BE2C (cell line): ENCODE results near the gene FOLR3.

ENCODE experiments used
- DNase-seq: peaks from one replicate; pipeline ENCODE4 v3.0.0-alpha.2; 2020
- H3K27me3 ChIP-seq: fragments of 250-450 bp; sonication (Bioruptor Pico); 2 replicates; pipeline ENCODE4 v1.5.1; 2020; ENCODE audit warnings: mild to moderate bottlenecking
- H3K36me3 ChIP-seq: fragments of 250-450 bp; sonication (Bioruptor Pico); 2 replicates; pipeline ENCODE4 v1.5.1; 2020; ENCODE audit warnings: mild to moderate bottlenecking
- H3K4me1 ChIP-seq: fragments of 250-450 bp; sonication (Bioruptor Pico); 2 replicates; pipeline ENCODE4 v1.5.1; 2020
- H3K4me3 ChIP-seq: 2 replicates; pipeline ENCODE4 v1.5.1; 2011; ENCODE audit warnings: low read depth, low read length
- H3K9me3 ChIP-seq: fragments of 250-450 bp; sonication (Bioruptor Pico); 2 replicates; pipeline ENCODE4 v1.5.1; 2020
- CTCF ChIP-seq: IDR thresholded peaks from 2 replicates; pipeline ENCODE4 v1.5.1; 2012; ENCODE audit warnings: mild to moderate bottlenecking, low read depth, low read length

FOLR3 gene

DNA sequence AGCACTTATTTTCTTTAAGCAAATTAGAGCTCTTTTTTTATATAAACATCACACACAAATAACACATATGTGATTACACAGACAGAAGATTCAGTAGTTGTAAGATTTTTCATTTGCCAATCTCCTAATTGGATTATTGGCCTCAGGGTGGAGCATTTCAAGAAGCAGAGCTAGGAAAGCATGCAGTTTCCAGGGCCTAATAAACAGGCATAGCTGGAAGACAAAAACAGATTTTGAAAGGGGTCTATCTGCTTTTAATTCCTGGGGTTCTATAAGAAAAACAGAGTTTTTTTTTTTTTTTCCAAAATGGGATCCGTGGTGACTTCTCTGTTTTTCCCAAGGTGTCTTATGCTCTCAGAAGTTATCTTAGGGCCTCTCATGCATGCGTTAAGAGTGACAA is 7.6 kb upstream of the FOLR3 start:
- no peak for DNase-seq
- H3K27me3 ChIP-seq = no peaks in the 10 kb centered on the region; the same call in 1 of the 2 replicates
- H3K4me3 ChIP-seq = no peak overlapping the region
- no peaks in the 10 kb centered on the region for H3K36me3 ChIP-seq
- TF ChIP-seq CTCF = no peak
- H3K9me3 ChIP-seq = no peaks in the 10 kb centered on the region
- no peaks in the 10 kb centered on the region for H3K4me1 ChIP-seq

DNA sequence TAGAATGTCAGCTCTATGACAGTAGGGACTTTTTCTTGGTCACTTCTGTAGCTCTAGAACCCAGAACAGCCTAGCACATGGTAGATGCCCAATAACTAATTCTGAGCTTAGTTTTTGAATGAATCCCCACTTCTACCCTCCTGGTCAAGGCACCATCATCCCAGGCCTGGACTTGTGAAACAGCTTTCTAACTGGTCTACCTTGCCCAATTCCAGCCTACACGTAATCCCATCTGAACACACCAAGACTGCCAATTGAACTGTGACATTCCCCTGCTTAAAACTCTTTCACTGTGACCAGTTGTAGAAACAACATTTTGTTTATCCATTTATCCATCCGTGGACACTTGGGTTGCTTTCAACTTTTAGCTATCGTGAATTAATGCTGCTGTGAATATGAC is 6.1 kb upstream of the FOLR3 start:
- no peak for TF ChIP-seq CTCF
- H3K9me3 ChIP-seq = no peaks in the 10 kb centered on the region

GRCh38 chr11:72132646-72133045 is 2.9 kb upstream of the FOLR3 start:
- H3K36me3 ChIP-seq = no peaks in the 10 kb centered on the region
- no peaks in the 10 kb centered on the region for H3K9me3 ChIP-seq
- H3K27me3 ChIP-seq = no peaks in the 10 kb centered on the region; the same call in 1 of the 2 replicates
- H3K4me1 ChIP-seq = no peaks in the 10 kb centered on the region
- no peak for TF ChIP-seq CTCF
- H3K4me3 ChIP-seq = no peak overlapping the region
- no peak for DNase-seq

More for the DNA sequence above, 6.1 kb upstream of the FOLR3 start:
- no peaks in the 10 kb centered on the region; the same call in 1 of the 2 replicates for H3K27me3 ChIP-seq
- H3K36me3 ChIP-seq = no peaks in the 10 kb centered on the region
- H3K4me3 ChIP-seq = no peak overlapping the region
- H3K4me1 ChIP-seq = no peaks in the 10 kb centered on the region
- no peak for DNase-seq

DNA sequence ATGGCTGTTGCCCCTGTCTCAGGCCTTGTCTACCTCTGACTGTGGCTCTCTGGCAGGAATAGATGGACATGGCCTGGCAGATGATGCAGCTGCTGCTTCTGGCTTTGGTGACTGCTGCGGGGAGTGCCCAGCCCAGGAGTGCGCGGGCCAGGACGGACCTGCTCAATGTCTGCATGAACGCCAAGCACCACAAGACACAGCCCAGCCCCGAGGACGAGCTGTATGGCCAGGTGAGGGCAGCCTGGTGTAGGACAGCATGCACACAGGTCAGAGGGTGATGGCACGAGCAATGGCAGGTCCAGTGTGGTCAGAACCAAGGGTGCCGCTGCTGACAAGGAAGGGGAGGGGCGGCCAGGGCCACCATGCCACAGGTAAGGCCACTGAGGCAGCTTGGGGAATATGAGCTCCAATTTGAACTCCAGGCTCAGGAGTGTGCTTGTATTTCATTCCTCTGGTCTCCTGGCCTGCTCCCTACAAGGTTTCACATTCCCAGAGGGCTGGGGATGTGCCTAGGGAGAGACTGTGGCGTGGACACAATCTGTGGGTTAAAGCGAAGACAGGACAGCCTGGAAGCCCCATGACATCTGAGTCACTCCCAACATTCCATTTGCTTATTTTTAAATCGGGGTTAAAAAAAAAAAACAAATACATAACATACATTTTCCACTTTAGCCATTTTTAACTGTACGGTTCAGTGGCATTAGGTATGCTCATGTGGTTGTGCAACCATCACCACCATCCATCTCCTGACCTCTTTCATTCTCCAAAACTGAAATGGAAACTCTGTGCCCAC is 562 bp downstream of the FOLR3 start:
- Histone ChIP-seq H3K36me3 (no peaks in the 10 kb centered on the region), H3K4me3 (no peak overlapping the region), H3K27me3 (no peaks in the 10 kb centered on the region; the same call in 1 of the 2 replicates), H3K4me1 (no peaks in the 10 kb centered on the region), H3K9me3 (no peaks in the 10 kb centered on the region)
- DNase-seq = no peak
- no peak for TF ChIP-seq CTCF

DNA sequence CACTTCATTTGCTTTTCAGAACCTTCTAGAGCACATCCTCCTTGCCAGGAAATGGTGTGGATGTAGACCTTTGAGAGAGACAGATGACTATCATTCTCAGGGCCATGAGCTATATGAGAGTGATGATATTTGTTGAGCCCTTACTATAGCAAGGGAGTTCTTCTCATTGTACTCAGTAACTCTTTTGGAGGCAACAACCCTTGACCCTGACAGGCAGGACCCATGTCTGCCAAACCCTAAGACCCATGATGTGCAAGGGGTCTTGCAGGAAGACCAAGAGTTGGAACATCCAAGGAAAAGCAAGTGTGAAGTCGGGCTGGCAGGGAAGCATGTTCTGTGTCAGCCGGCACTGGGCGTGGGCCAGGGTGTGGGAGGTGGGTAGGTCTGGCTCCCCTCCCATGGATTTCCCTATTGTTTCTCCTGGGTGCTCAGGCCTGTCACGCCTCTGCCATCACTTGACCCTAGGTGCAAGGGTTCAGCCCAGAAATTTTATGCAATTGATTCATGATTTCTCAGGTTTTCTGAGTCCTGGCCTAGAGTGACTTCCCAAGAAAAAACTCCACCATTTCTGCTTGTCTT is 1.2 kb downstream of the FOLR3 start:
- Histone ChIP-seq H3K4me1 (no peaks in the 10 kb centered on the region), H3K9me3 (no peaks in the 10 kb centered on the region), H3K36me3 (no peaks in the 10 kb centered on the region), H3K27me3 (no peaks in the 10 kb centered on the region; the same call in 1 of the 2 replicates), H3K4me3 (no peak overlapping the region)
- no peak for DNase-seq
- no peak for TF ChIP-seq CTCF

GRCh38 chr11:72138821-72139390 is 3.4 kb downstream of the FOLR3 start:
- TF ChIP-seq CTCF = no peak
- Histone ChIP-seq H3K36me3 (no peaks in the 10 kb centered on the region), H3K4me3 (no peak overlapping the region), H3K27me3 (no peaks in the 10 kb centered on the region), H3K9me3 (no peaks in the 10 kb centered on the region), H3K4me1 (no peaks in the 10 kb centered on the region)
- DNase-seq = no peak
